Kidney (tissue), 14 donors: ENCODE data around the gene PHACTR3. TPM values are rescaled to one million over a fixed set of nuclear protein-coding genes. Genes with fewer than 3 reads are reported as not detected.

Experiments
- DNase-seq, 5 donors: peaks; one replicate each; pipeline ENCODE4 v3.0.0-alpha.2; 2013 to 2020
- FAIRE-seq: peaks from 2 replicates; lab custom pipeline; 2012; peaks lifted over from hg19 to GRCh38; lab: Jason Lieb, UNC
- H3K27ac ChIP-seq, 2 donors: one replicate each; pipeline ENCODE4 v1.7.0; 2013; ENCODE audit warnings: low read depth in 2 of 2, low read length in 2 of 2, inconsistent platforms in 1 of 2
- H3K27me3 ChIP-seq: one replicate; pipeline ENCODE4 v1.7.1; 2013; ENCODE audit warnings: low read length, inconsistent platforms; ENCODE audit not compliant: control insufficient read depth, insufficient read depth
- H3K36me3 ChIP-seq, 3 donors: one replicate each; pipeline versions ENCODE4 v1.7.0 to v1.7.1; 2013; ENCODE audit warnings: low read length in 3 of 3, control low read depth in 1 of 3, inconsistent platforms in 1 of 3; ENCODE audit not compliant: insufficient read depth in 3 of 3, control insufficient read depth in 2 of 3
- H3K4me1 ChIP-seq, 3 donors: one replicate each; pipeline versions ENCODE4 v1.7.0 to v1.7.1; 2013; ENCODE audit warnings: low read length in 3 of 3, inconsistent platforms in 1 of 3, low read depth in 1 of 3; ENCODE audit not compliant: control insufficient read depth in 2 of 3, insufficient read depth in 2 of 3
- H3K4me3 ChIP-seq, 3 donors: one replicate each; pipeline versions ENCODE4 v1.7.0 to v1.8.1; 2013; ENCODE audit warnings: low read length in 3 of 3, control low read depth in 1 of 3, inconsistent platforms in 1 of 3
- H3K9ac ChIP-seq, 3 donors: one replicate each; pipeline versions ENCODE4 v1.7.0 to v1.7.1; 2013; ENCODE audit warnings: low read length in 3 of 3, control low read depth in 1 of 3, inconsistent platforms in 1 of 3
- H3K9me3 ChIP-seq, 3 donors: one replicate each; pipeline versions ENCODE4 v1.7.0 to v1.7.1; 2013; ENCODE audit warnings: low read length in 3 of 3, control low read depth in 1 of 3, inconsistent platforms in 1 of 3; ENCODE audit not compliant: control insufficient read depth in 2 of 3, insufficient read depth in 1 of 3
- CTCF ChIP-seq: IDR thresholded peaks from 3 replicates; pipeline ENCODE4 v1.5.1; 2012; ENCODE audit warnings: mild to moderate bottlenecking, moderate library complexity, borderline replicate concordance; ENCODE audit not compliant: insufficient read depth; ENCODE audit errors: extremely low read depth
- intact Hi-C: fragments of 100-400 bp; cut with DNase I; formaldehyde crosslinking; loops from one replicate; pipeline ENCODE4 v1.11.1; 2022
- polyA plus RNA-seq: library from polyadenylated mRNA; stranded (reverse); fragments of 350-450 nt; fragmentation: Illumina TruSeq; extraction: RNeasy Lipid Tissue Mini Kit (QIAGEN cat#74804); gene quantifications from one replicate; pipeline ENCODE4 v1.2.3, GENCODE V29; 2014; ENCODE audit warnings: low read depth, low replicate concordance; ENCODE audit not compliant: insufficient read depth
- total RNA-seq: library from RNA; stranded (reverse); fragmentation: NEBNext Ultra II Directional; extraction: Animal tissue kit (Norgen Biotek cat#: 25700); gene quantifications from one replicate; pipeline ENCODE4 v1.2.1, GENCODE V29; 2021
- donor health status: control.
- donor health status: control.
- donor health status: control.
- donor health status: control.
- donor health status: control.
- donor health status: DM: yes; HTN: yes; CAD: no.
- donor health status: Normal renal cell carcinoma (clear cell type).

The PHACTR3 gene
- total and polyA plus RNA-seq, 2 donors from 2014 or later = 1.7 to 12.3 TPM

GRCh38 chr20:59662856-59663512 is 58.6 kb downstream of the PHACTR3 start:
- no peak for TF ChIP-seq CTCF
- no peak for DNase-seq
- Histone ChIP-seq H3K9me3 (peaks cover 0 to 5% (median 2%) of the 10 kb centered on the region in 3 donors), H3K9ac (no peak overlapping the region), H3K27ac (no peak overlapping the region), H3K36me3 (no peaks in the 10 kb centered on the region), H3K4me3 (no peak overlapping the region), H3K27me3 (no peaks in the 10 kb centered on the region), H3K4me1 (no peaks in the 10 kb centered on the region)
- intact Hi-C loops = no loop called here
- FAIRE-seq = no peak

GRCh38 chr20:59663513-59664060 is 59.2 kb downstream of the PHACTR3 start:
- no peak for TF ChIP-seq CTCF
- no peaks in the 10 kb centered on the region for H3K4me1 ChIP-seq
- H3K9me3 ChIP-seq = peaks cover 0 to under 1% (median 0%) of the 10 kb centered on the region in 3 donors
- no peak for DNase-seq
- no peaks in the 10 kb centered on the region for H3K36me3 ChIP-seq
- H3K27me3 ChIP-seq = no peaks in the 10 kb centered on the region
- no peak overlapping the region for H3K9ac ChIP-seq
- no peak for FAIRE-seq
- intact Hi-C loops = no loop called here
- H3K27ac ChIP-seq = no peak overlapping the region
- H3K4me3 ChIP-seq = no peak overlapping the region

GRCh38 chr20:59664421-59664941 is 60.1 kb downstream of the PHACTR3 start:
- H3K9ac ChIP-seq = no peak overlapping the region
- H3K4me1 ChIP-seq = no peaks in the 10 kb centered on the region
- DNase-seq (no peak), FAIRE-seq (no peak)
- TF ChIP-seq CTCF = no peak
- intact Hi-C loops = no loop called here
- H3K9me3 ChIP-seq = no peaks in the 10 kb centered on the region
- H3K27me3 ChIP-seq = no peaks in the 10 kb centered on the region
- no peaks in the 10 kb centered on the region for H3K36me3 ChIP-seq
- no peak overlapping the region for H3K27ac ChIP-seq
- no peak overlapping the region for H3K4me3 ChIP-seq
